B cell (primary cell): ENCODE data around the gene PIGR. TPM values are rescaled to one million over a fixed set of nuclear protein-coding genes. Genes with fewer than 3 reads are reported as not detected.
A peak's percentile ranks its signal among the peaks of the same experiment; 100 is the strongest.

ENCODE experiments used
- ATAC-seq: fragments of 200-7000 bp; cut with Tn5 transposase; one replicate; pipeline ENCODE4 v1.10.0; 2021; ENCODE audit warnings: low read depth, mild to moderate bottlenecking, moderate number of reproducible peaks, moderate library complexity
- CTCF ChIA-PET: fragments of 350-600 bp; sonication (Branson Sonifier 250); formaldehyde crosslinking; loops from one replicate; lab custom pipeline; 2021; ENCODE audit warnings: antibody characterized with exemption, inconsistent platforms; lab: Charles Lee
- POLR2A ChIA-PET: fragments of 350-600 bp; sonication (Branson Sonifier 250); formaldehyde crosslinking; loops from one replicate; lab custom pipeline; 2021; ENCODE audit warnings: antibody characterized with exemption; lab: Charles Lee
- DNase-seq: peaks from one replicate; pipeline ENCODE4 v3.0.0; 2013
- H2AFZ ChIP-seq: 2 replicates; pipeline ENCODE4 v1.6.1; 2012; ENCODE audit warnings: mild to moderate bottlenecking, low read depth, low read length; ENCODE audit not compliant: insufficient read depth, poor library complexity, severe bottlenecking
- H3K27ac ChIP-seq, 2 donors: 1 replicate in 1 of 2; 2 replicates in 1 of 2; pipeline ENCODE4 v1.5.1; 2012 to 2013; ENCODE audit warnings: low read length in 2 of 2, mild to moderate bottlenecking in 2 of 2, moderate library complexity in 1 of 2
- H3K27me3 ChIP-seq, 4 experiments: fragments of 200-600 bp in 1 of 4; sonication (generic) in 1 of 4; replicated peaks in 1 of 4; 1 replicate in 2 of 4; 2 replicates in 2 of 4; pipeline versions ENCODE4 v1.6.1 to v1.7.0; 2013 to 2016; ENCODE audit warnings: low read length in 3 of 4, mild to moderate bottlenecking in 2 of 4, mixed read lengths in 1 of 4, moderate library complexity in 1 of 4; ENCODE audit not compliant: insufficient read depth in 4 of 4, control insufficient read depth in 3 of 4; ENCODE audit errors: control extremely low read depth in 1 of 4
- H3K36me3 ChIP-seq, 2 experiments: replicated peaks in 1 of 2; 1 replicate in 1 of 2; 2 replicates in 1 of 2; pipeline versions ENCODE4 v1.6.1 to v1.7.1; 2013; ENCODE audit warnings: low read length in 1 of 2; ENCODE audit not compliant: insufficient read depth in 2 of 2, control insufficient read depth in 1 of 2; ENCODE audit errors: control extremely low read depth in 1 of 2, extremely low read depth in 1 of 2
- H3K4me1 ChIP-seq, 2 donors: fragments of 200-600 bp in 1 of 2; sonication (generic) in 1 of 2; 1 replicate in 1 of 2; 2 replicates in 1 of 2; pipeline versions ENCODE4 v1.5.1 to v1.6.1; 2013 to 2017; ENCODE audit warnings: low read length in 2 of 2; ENCODE audit not compliant: control insufficient read depth in 2 of 2, insufficient read depth in 2 of 2
- H3K4me2 ChIP-seq: replicated peaks from 2 replicates; pipeline ENCODE3; 2012; ENCODE audit warnings: mild to moderate bottlenecking, low read depth, low read length; ENCODE audit not compliant: poor library complexity, severe bottlenecking
- H3K4me3 ChIP-seq, 5 experiments: fragments of 200-600 bp in 1 of 5; sonication (generic) in 1 of 5; 1 replicate in 3 of 5; 2 replicates in 2 of 5; pipeline versions ENCODE4 v1.5.1 to v1.7.0; 2011 to 2016; ENCODE audit warnings: low read length in 4 of 5, mild to moderate bottlenecking in 4 of 5, low read depth in 2 of 5, control low read depth in 1 of 5, moderate library complexity in 1 of 5; ENCODE audit not compliant: insufficient read depth in 1 of 5; ENCODE audit errors: control extremely low read depth in 1 of 5, extremely low read depth in 1 of 5
- H3K79me2 ChIP-seq: fragments of 200-600 bp; sonication (generic); one replicate; pipeline ENCODE4 v1.6.0; 2016; ENCODE audit warnings: low read length; ENCODE audit not compliant: control insufficient read depth, insufficient read depth
- H3K9ac ChIP-seq: fragments of 200-600 bp; sonication (generic); 2 replicates; pipeline ENCODE4 v1.6.1; 2017; ENCODE audit warnings: mild to moderate bottlenecking, low read length, moderate library complexity
- H3K9me3 ChIP-seq, 3 donors: one replicate each; pipeline versions ENCODE4 v1.6.1 to v1.7.1; 2013; ENCODE audit warnings: low read length in 2 of 3; ENCODE audit not compliant: control insufficient read depth in 2 of 3, insufficient read depth in 1 of 3; ENCODE audit errors: control extremely low read depth in 1 of 3
- H4K20me1 ChIP-seq: 2 replicates; pipeline ENCODE4 v1.6.0; 2012; ENCODE audit warnings: mild to moderate bottlenecking, low read length; ENCODE audit not compliant: insufficient read depth, control insufficient read depth, poor library complexity, severe bottlenecking
- H3K27ac Mint-ChIP-seq: one replicate; pipeline ENCODE4 v1.8.0; 2021; ENCODE audit warnings: mixed read lengths
- H3K27me3 Mint-ChIP-seq: one replicate; pipeline ENCODE4 v1.8.0; 2021; ENCODE audit warnings: mixed read lengths
- H3K4me1 Mint-ChIP-seq: one replicate; pipeline ENCODE4 v1.8.0; 2021; ENCODE audit warnings: mixed read lengths
- H3K4me3 Mint-ChIP-seq: one replicate; pipeline ENCODE4 v1.8.0; 2021; ENCODE audit warnings: mixed read lengths
- H3K9me3 Mint-ChIP-seq: one replicate; pipeline ENCODE4 v1.8.0; 2022; ENCODE audit warnings: mixed read lengths; ENCODE audit not compliant: insufficient read depth
- CTCF ChIP-seq: fragments of 200-600 bp; IDR thresholded peaks from one replicate; pipeline ENCODE4 v1.8.0; 2022; ENCODE audit warnings: antibody characterized with exemption, mild to moderate bottlenecking
- EZH2 ChIP-seq: IDR thresholded peaks from 2 replicates; pipeline ENCODE4 v1.6.1; 2012; ENCODE audit warnings: borderline replicate concordance, low read depth, mild to moderate bottlenecking, moderate library complexity, low read length; ENCODE audit not compliant: insufficient read depth, poor library complexity, severe bottlenecking
- WGBS: methylation state at CpG from one replicate; pipeline ENCODE4 v1.1.5; 2013; ENCODE audit warnings: missing lambda C conversion rate; ENCODE audit not compliant: insufficient coverage; 5-methylcytosine and 5-hydroxymethylcytosine counted together
- intact Hi-C: fragments of 100-400 bp; cut with micrococcal nuclease; formaldehyde crosslinking; loops from one replicate; pipeline ENCODE4 v1.10.0; 2022
- polyA plus RNA-seq: library from polyadenylated mRNA; depleted of rRNA; stranded (reverse); fragments of >200 nt; gene quantifications from 2 replicates; pipeline ENCODE4 v1.2.3, GENCODE V29; 2012
- total RNA-seq, 2 donors: library from RNA; stranded (reverse); fragments of 120-200 nt in 1 of 2; gene quantifications; 1 replicate in 1 of 2; 2 replicates in 1 of 2; pipeline versions ENCODE4 v1.2.3 to v1.2.4, GENCODE V29; 2013 to 2022

PIGR gene
- total and polyA plus RNA-seq, 2 donors (not counting 1 experiment from before 2014, with no cell fraction given) = 0.31 to 1.1 TPM

GRCh38 chr1:206923009-206923960, 23.0 kb downstream of the PIGR start:
- 55% methylated on average over 5 of the region's 12 CpGs for WGBS
- Histone ChIP-seq H3K79me2 (peaks cover 99% of the 10 kb centered on the region), H3K9ac (peak overlapping the region; percentile 96), H3K27ac (peak overlapping the region; percentile 88 to 96), H2AFZ (peak overlapping the region; percentile 25), H3K4me3 (peak overlapping the region; percentile 69 to 99 (median 84)), H3K4me2 (peak overlapping the region; percentile 81), H3K4me1 (peaks cover 62 to 66% of the 10 kb centered on the region in 2 donors), H3K27me3 (no peaks in the 10 kb centered on the region), H3K36me3 (peaks cover 3 to 24% of the 10 kb centered on the region in 2 experiments), H3K9me3 (no peaks in the 10 kb centered on the region), H4K20me1 (peaks cover 23% of the 10 kb centered on the region)
- ChIA-PET CTCF (interaction anchor here (0.7 to 13.0 kb wide), 9 partner anchors 8 to 311 kb away, joined by 3 to 723 read pairs (median 15); partner anchors contain the start of gene EIF2D), POLR2A (interaction anchor here (0.6 to 4.2 kb wide), 7 partner anchors 8 to 398 kb away, joined by 3 to 81 read pairs (median 5); partner anchors contain the start of gene CD55)
- Mint-ChIP-seq H3K27me3 (no peaks in the 10 kb centered on the region), H3K4me1 (peaks cover 32% of the 10 kb centered on the region), H3K27ac (no peak overlapping the region), H3K9me3 (no peaks in the 10 kb centered on the region), H3K4me3 (no peak overlapping the region)
- TF ChIP-seq EZH2 (no peak), CTCF (no peak)
- DNase-seq = peak; percentile 91
- intact Hi-C loops = loop anchor here (1.0 to 5.0 kb wide), 4 partner anchors 10 to 574 kb away; partner anchors contain the start of genes CR1, PFKFB2 and YOD1
- peak; percentile 69 for ATAC-seq
